MCF 10A (cell line): Measurements from ENCODE around the gene NYAP2. TPM values are rescaled to one million over a fixed set of nuclear protein-coding genes. Genes with fewer than 3 reads are reported as not detected.

Experiments
- BruUV-seq: library from RNA; stranded (reverse); fragments of 400-500 nt; replicated peaks from 2 replicates; lab custom pipeline; 2021; lab: Mats Ljungman, UMichigan
- CTCF ChIA-PET: fragments of 300-600 bp; sonication (Branson Sonifier 250); formaldehyde crosslinking; extraction: SDS; loops from one replicate; lab custom pipeline; 2021; ENCODE audit warnings: antibody characterized with exemption, inconsistent platforms; lab: Yijun Ruan, JAX
- POLR2A ChIA-PET: fragments of 300-600, 350-650 bp; sonication (Branson Sonifier 250); formaldehyde crosslinking; extraction: SDS; loops from one replicate; lab custom pipeline; 2020; ENCODE audit warnings: antibody characterized with exemption, inconsistent platforms; lab: Yijun Ruan, JAX
- DNase-seq: peaks from one replicate; pipeline ENCODE4 v3.0.0-alpha.2; 2018; ENCODE audit not compliant: unreplicated experiment
- H3K27ac Mint-ChIP-seq: one replicate; pipeline ENCODE4 v1.8.0; 2022; ENCODE audit warnings: mild to moderate bottlenecking, low read depth, mixed read lengths; ENCODE audit not compliant: unreplicated experiment
- H3K27me3 Mint-ChIP-seq: one replicate; pipeline ENCODE4 v1.8.0; 2022; ENCODE audit warnings: mixed read lengths; ENCODE audit not compliant: insufficient read depth, unreplicated experiment
- H3K36me3 Mint-ChIP-seq: one replicate; pipeline ENCODE4 v1.8.0; 2022; ENCODE audit warnings: mild to moderate bottlenecking, moderate library complexity, mixed read lengths; ENCODE audit not compliant: insufficient read depth, unreplicated experiment
- H3K4me1 Mint-ChIP-seq: one replicate; pipeline ENCODE4 v1.8.0; 2022; ENCODE audit warnings: mixed read lengths; ENCODE audit not compliant: insufficient read depth, unreplicated experiment
- H3K4me3 Mint-ChIP-seq: one replicate; pipeline ENCODE4 v1.8.0; 2022; ENCODE audit warnings: mild to moderate bottlenecking, moderate library complexity, mixed read lengths; ENCODE audit not compliant: unreplicated experiment
- H3K9me3 Mint-ChIP-seq: one replicate; pipeline ENCODE4 v1.8.0; 2022; ENCODE audit warnings: mixed read lengths; ENCODE audit not compliant: unreplicated experiment
- CTCF ChIP-seq: fragments of 200-600 bp; IDR thresholded peaks from one replicate; pipeline ENCODE4 v1.8.0; 2022; ENCODE audit warnings: antibody characterized with exemption, mild to moderate bottlenecking; ENCODE audit not compliant: unreplicated experiment
- intact Hi-C: fragments of 100-400 bp; cut with micrococcal nuclease; formaldehyde crosslinking; loops from 2 replicates; pipeline ENCODE4 v1.14.1; 2022
- total RNA-seq: library from RNA; stranded (reverse); gene quantifications from 2 replicates; pipeline ENCODE4 v1.2.3, GENCODE V29; 2022

The NYAP2 gene
- total RNA-seq, 1 experiment from 2014 or later, result not detected

- ChIA-PET POLR2A (interaction anchor here (0.6 kb wide), 1 partner anchor 754 kb away, joined by 3 read pairs; no protein-coding TSS in a partner anchor), CTCF (interaction anchor here (1.1 kb wide), 1 partner anchor 32 kb away, joined by 3 read pairs; no protein-coding TSS in a partner anchor)
- no peak for DNase-seq
- Mint-ChIP-seq H3K4me3 (no peak overlapping the region), H3K4me1 (no peaks in the 10 kb centered on the region), H3K27ac (no peak overlapping the region), H3K36me3 (no peaks in the 10 kb centered on the region), H3K27me3 (no peaks in the 10 kb centered on the region), H3K9me3 (no peaks in the 10 kb centered on the region)
- no peak for TF ChIP-seq CTCF
- no TSS peak for BruUV-seq
- intact Hi-C loops, result no loop called here
Measured at GRCh38 chr2:225691711-225692110, 292.2 kb downstream of the NYAP2 start.

- POLR2A ChIA-PET, result no interaction called here
- TF ChIP-seq CTCF, result no peak
- H3K27me3 Mint-ChIP-seq, result no peaks in the 10 kb centered on the region
- H3K9me3 Mint-ChIP-seq, result no peaks in the 10 kb centered on the region
- no peaks in the 10 kb centered on the region for H3K36me3 Mint-ChIP-seq
- no peak for DNase-seq
- CTCF ChIA-PET, result interaction anchor here (0.7 to 1.5 kb wide), 3 partner anchors 14 to 1107 kb away, joined by 3 to 4 read pairs (median 3); no protein-coding TSS in a partner anchor
- no peak overlapping the region for H3K4me3 Mint-ChIP-seq
- no peaks in the 10 kb centered on the region for H3K4me1 Mint-ChIP-seq
- H3K27ac Mint-ChIP-seq, result no peak overlapping the region
- intact Hi-C loops, result no loop called here
- no TSS peak for BruUV-seq
Measured at GRCh38 chr2:225693259-225693658, 293.7 kb downstream of the NYAP2 start.

- intact Hi-C loops, result no loop called here
- no peak for TF ChIP-seq CTCF
- no TSS peak for BruUV-seq
- Mint-ChIP-seq H3K9me3 (no peaks in the 10 kb centered on the region), H3K4me3 (no peak overlapping the region), H3K27me3 (no peaks in the 10 kb centered on the region), H3K27ac (no peak overlapping the region), H3K4me1 (no peaks in the 10 kb centered on the region), H3K36me3 (no peaks in the 10 kb centered on the region)
- DNase-seq, result peak; percentile 23
- ChIA-PET POLR2A (no interaction called here), CTCF (no interaction called here)
Measured at GRCh38 chr2:225694664-225695063, 295.2 kb downstream of the NYAP2 start.

GRCh38 chr2:225697936-225698335 is 298.4 kb downstream of the NYAP2 start:
- no peaks in the 10 kb centered on the region for H3K27me3 Mint-ChIP-seq
- H3K27ac Mint-ChIP-seq, result no peak overlapping the region
- H3K36me3 Mint-ChIP-seq, result no peaks in the 10 kb centered on the region
- no peaks in the 10 kb centered on the region for H3K4me1 Mint-ChIP-seq
- no peak overlapping the region for H3K4me3 Mint-ChIP-seq
- DNase-seq, result no peak
- TF ChIP-seq CTCF, result no peak
- no peaks in the 10 kb centered on the region for H3K9me3 Mint-ChIP-seq
- ChIA-PET POLR2A (interaction anchor here (0.6 kb wide), 1 partner anchor 1756 kb away, joined by 3 read pairs; no protein-coding TSS in a partner anchor), CTCF (interaction anchor here (0.6 kb wide), 1 partner anchor 26 kb away, joined by 3 read pairs; no protein-coding TSS in a partner anchor)
- intact Hi-C loops, result no loop called here
- BruUV-seq, result no TSS peak
